SIG-M5 treated with dmso at 0.1 percent for 504 hours (cell line): Measurements from ENCODE around the gene CCDC157.

Source experiments
- DNase-seq: peaks from one replicate; lab custom pipeline; 2025; ENCODE audit not compliant: unreplicated experiment; lab: John Stamatoyannopoulos, UW

The CCDC157 gene

DNA sequence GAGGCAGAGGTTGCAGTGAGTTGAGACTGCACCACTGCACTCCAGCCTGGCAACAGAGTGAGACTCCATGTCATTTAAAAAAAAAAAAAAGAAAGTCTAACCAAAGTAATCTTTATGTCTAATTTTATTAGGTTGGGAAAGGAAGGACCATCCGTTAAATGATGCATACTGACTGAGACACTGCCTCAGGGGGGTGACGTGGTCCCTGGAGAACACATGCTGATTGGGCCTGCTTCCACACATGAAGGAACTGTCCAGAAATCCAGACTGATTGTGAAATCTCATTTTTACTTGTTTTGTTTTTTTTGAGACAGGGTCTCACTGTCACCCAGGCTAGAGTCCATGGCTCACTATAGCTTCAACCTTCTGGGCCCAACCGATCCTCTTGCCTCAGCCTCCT lies 5.6 kb upstream of the CCDC157 start:
- DNase-seq = no peak

DNA sequence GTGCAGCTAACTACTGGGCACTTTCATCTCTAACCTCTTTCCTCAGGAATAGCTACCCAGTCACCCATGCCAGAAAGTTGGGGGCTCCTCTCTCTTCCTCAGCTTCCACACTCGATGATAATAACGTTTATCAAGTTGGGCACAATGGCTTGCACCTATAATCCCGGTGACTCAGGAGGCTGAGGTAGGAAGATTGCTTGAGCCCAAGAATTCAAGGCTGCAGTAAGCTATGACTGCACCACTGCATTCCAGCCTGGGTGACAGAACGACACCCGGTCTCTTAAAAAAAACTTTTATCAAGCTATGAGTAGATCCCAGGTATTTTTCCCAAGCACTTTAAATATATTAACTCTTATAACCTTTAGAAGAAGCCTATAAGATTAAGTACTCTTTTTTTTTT lies 2.2 kb upstream of the CCDC157 start:
- DNase-seq = no peak

DNA sequence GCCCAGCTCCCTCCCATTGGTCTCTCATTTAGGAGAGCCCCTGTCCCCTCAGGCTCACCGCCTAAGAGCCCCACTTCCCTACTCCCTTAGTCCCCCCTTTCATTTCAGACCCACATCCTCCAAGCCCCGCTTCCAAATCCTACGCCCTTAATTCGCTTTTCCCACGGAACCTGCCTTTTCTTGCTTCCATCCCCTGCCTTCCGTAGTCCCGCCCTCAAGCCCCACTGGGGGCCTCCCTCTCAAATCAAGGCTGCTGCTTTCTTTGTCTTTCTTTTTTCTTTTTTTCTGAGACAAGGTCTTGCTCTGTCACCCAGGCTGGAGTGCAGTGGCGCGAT lies 396 bp downstream of the CCDC157 start:
- no peak for DNase-seq

DNA sequence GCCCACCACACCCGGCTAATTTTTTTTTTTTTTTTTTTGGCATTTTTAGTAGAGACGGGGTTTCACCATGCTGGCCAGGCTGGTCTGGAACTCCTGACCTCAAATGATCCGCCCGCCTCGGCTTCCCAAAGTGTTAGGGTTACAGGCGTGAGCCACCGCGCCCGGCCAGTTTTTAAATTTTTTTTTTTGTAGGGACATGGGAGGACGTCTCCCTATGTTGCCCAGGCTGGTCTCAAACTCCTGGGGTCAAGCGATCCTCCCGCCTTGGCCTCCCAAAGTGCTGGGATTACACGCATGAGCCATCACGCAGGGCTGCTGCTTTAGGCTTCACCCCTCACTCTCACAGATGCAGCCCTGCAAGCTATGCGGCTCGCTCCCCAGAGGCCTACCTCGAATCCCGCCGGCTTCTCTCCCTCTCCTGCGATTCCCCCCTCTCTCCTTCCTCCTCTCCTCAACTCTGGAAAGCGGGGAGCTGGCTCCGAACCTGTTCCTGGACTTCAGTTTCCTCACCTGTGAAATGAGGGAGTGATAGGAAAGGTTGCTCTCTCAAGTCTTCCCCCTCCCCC lies 926 bp downstream of the CCDC157 start:
- DNase-seq = no peak

DNA sequence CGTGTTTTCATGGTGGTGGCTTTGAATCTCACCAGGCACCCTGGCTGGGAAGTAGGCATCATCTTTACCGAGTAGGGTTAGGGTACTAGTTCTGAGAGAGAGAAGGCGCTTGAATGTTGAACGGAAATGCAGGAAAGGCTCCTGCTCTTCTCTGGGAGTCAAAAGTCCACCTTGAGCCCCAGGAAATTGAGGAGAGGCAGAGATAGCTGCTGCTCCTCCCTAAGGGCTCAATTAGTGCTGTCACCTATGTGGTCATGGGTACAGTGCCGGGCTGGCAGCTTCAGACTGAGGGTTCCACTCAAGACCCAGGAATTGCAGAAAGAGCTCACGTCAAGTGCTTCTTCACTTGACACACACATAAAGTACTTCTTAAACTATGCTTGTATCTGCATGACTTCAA lies 1.7 kb downstream of the CCDC157 start:
- DNase-seq = no peak

DNA sequence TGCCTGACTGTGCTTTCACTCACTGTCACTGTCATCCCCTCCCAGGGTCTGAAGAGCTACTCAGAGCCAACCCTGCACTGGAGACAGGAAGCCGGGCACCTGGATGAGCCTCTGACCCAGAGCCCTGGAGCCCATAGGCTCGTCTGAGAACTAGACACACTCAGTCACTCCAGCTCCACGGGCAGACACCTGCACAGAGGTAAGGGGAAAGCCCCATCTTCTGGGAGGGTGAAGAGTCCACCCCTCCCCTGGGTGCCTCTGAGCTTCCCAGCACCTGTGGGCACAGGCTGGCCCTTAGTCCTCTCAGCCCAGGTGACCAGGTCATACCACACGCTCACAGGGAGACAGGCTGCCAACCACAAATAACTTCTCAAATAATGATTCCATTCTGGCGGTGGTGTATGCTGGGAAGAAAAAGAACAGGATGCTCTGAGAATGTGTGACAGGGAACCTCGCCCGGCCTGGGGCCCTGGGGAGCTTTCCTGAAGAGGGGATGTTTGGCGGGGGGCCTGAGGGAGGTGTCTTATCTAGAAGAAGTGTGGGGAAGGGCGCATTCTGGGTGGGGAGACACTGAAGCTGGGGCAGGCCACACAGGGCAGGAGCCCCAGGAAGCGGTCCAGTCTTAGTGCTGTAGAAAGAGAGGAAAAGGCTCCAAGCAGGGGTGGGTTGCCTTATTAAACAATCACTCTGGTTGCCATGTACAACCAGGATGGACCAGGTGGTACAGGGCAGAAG lies 5.3 kb downstream of the CCDC157 start:
- DNase-seq = no peak

DNA sequence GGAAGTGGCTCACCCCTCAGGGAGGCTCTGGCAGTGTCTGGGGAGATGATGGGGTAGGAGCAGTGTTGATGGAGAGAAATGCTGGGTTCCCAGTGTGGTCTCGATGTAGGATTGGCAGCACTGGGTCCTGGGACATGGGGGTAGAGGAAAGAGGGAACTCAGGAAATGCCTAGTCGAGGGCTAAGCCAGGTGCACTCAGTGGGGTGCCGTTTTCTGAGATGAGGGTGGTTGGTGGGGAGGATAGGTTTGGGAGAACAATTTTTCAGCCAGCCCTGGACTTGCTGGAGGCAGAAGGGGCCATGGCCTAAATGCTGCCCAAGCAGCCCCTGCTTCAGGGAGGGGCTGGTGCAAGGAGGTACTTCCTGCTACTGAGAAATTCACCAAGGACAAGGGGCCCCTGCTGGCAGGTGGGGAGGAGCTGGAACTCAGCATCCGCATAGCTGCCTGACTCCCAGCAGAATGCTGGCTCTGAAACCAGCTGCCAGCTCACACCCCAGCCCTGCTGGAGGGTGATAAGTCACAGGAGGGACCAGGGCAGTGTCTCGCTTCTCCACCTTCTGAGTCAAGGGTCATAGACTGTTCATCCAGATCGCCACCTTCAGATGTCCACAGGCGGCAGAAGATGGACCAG lies 6.0 kb downstream of the CCDC157 start:
- DNase-seq = no peak

DNA sequence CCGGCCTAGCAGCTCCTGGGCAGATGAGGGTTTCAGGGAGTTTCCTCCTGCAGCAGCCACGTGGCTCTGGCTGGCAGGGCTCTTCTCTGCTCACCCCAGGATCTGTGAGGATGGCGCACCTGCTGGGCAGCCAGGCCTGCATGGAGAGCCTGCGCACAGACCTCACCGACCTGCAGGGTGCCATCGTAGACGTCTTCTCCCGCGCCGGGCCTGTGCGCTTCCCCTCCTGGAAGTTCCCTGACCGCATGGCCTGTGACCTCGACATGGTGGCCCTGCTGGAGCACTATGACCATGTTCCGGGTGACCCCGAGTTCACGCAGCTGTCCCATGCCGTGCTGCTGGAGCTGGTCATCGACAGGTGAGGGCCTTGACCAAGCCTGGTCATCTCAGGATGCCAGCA lies 9.1 kb downstream of the CCDC157 start:
- DNase-seq = no peak

DNA sequence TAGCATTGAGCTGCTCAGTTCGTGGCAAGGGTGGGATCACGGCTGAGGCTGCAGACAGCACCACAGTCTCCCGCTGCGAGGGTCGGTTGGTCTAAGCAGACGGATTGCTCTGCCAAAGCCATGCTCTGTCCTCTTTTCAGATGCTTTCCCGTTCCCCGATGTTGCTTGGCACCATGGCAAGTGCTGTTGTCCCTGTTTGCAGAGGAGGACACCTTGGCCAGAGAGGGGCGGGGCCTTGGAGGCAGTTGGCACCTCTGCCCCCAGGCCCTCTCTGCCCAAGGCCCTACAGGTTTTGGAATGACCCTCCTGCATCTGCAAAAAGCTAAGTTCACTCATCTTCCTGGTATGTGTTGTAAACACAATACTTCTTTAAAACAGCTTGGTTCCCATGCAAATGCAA lies 11.6 kb downstream of the CCDC157 start:
- no peak for DNase-seq

DNA sequence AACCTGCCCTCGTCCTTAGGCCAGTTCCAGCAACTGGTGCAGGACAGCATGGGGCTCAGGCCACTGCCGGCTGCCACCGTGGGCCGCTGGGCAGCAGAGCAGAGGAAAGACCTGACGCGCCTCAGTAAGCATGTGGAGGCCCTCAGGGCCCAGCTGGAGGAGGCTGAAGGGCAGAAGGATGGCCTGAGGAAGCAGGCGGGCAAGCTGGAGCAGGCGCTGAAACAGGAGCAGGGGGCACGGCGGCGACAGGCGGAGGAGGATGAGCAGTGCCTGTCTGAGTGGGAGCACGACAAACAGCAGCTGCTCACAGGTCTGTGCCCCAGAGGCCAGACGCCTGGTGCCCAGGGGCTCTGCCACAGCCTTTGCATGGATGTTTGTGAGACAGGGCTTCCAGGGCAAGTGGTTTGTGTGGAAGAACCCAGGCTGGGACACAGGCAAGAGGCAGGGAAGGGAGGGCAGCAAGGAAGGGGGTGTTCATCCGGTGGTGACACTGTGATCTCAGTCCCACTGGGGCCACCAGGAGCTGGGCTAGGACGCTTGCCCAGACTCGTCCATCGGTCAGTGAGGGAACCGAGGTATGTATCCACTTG lies 13.9 kb downstream of the CCDC157 start:
- no peak for DNase-seq

DNA sequence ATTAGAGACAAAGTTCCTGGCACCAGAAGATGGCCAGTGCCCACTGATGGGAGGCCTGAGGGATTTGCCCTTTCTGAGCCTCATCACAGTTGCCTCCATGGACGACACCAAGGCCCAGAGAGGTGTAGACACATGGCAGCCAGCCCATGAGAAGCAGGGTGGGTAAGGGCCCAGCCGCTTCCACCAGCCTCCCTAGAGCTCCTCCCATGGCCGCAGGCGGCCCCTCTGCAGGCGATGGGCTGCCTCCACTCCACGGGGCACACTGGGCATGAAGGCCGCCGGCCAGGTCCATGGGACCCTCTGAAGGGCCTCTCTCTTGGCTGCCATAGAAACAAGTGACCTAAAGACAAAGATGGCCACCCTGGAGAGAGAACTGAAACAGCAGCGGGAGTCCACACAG lies 14.5 kb downstream of the CCDC157 start:
- no peak for DNase-seq

DNA sequence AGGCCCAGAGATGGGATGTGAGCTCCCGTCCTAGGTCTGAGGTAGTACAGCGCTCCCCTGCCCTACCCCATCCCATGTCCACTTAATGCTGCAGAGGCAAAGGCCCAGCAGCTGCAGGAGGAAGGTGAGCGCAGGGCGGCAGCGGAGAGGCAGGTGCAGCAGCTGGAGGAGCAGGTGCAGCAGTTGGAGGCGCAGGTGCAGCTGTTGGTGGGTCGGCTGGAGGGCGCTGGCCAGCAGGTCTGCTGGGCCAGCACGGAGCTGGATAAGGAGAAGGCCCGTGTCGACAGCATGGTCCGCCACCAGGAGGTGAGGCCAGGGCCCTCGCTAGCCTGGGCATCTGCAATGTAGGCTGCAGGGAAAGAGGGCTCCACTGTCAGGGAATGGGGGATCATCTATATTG lies 15.2 kb downstream of the CCDC157 start:
- no peak for DNase-seq

DNA sequence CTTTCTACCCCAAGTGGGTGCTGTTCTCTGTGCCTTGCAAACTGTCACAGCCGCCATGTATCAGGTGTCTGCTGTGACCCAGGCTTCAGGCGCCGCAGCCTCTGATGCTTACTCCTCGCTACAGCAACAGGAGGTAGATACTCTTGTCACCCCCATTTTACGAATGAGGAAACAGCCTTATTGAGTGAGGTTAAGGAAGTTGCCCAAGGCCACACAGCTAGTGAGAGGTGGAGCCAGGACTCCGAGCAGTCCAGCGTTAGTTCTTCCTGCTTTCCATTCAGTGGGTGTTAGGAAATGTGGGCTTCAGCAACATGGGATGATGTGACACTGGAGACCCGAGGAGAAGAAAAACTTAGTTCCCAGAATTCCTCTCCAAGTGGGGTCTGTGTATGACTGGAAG lies 16.1 kb downstream of the CCDC157 start:
- DNase-seq = peak; percentile 68

DNA sequence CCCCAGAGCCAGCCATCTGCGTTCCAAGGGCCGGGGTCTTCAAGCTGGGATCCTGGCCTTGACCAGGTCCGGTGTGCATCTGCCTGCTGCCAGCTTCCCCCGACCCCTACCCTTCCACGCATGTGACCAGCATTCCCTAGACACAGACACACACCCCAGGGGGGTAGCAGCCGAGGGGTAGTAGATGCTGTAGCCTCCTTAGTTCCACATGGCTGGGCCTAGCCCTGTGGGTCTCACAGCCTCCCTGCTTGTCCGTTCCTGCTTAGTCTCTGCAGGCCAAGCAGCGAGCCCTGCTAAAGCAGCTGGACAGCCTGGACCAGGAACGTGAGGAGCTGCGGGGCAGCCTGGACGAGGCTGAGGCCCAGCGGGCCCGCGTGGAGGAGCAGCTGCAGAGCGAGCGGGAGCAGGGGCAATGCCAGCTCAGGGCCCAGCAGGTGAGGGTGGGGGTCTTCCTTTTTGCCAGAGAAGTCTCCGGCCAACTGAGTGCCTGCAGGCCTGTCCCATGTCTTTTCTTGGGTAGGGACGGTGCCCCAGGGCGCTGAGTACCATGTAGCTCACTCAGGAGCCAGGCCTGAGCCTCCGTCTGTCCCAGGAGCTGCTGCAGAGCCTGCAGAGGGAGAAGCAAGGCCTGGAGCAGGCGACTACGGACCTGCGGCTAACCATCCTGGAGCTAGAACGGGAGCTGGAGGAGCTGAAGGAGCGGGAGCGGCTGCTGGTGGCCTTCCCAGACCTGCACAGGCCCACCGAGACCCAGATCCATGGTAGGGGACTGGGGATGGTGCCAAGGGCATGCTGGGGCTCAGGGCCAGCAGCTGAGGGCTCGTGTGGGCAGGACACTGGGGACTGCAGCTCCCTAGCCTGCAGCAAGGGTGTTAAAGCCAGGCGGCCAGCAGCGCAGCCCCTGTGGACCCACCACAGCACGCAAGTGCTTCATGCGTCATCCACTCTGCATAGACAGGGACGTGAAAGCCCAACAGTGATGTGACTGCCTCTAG lies 16.8 kb downstream of the CCDC157 start:
- DNase-seq = no peak

DNA sequence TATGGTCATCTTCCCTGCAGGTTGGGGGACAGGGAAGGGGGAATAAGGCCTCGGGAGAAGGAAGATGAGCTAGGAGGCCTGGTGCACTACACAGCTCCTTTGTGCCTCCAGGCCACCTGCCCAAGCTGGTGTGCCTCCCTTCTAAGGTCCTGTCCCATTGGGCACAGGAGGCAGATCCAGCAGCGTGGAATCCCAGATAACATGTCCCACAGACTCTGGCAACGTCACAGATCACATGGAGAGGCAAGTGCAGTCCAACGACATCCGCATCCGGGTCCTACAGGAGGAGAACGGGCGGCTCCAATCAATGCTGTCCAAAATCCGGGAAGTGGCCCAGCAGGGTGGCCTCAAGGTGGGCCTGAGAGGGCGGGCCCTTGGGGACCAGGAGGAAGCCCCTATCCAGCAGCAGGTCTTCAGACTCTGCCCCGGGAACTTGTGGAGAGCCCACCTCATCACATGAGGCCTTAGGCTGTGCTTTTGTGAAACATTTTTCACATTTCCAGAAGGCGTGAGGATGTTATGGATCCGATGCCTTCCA lies 18.6 kb downstream of the CCDC157 start:
- DNase-seq = no peak

DNA sequence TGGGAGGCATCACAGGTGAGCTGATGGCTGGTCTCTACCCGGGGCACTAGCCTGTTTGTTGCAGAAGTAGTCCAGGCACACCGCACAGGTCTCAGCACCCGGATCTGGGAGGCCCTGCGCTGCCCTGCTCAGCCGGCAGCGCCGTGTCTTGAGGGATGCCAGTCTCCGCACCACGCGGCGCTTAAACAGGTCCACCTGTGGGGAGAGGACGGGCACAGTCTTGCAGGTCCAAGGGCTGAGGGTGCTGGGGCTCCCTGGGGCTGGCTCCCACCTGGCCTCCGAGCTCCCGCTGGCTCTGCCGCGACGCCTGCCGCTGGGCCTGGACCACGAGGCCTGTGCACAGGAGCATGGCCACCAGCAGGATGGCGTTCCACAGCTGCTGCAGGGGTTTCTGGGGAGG lies 23.2 kb downstream of the CCDC157 start:
- no peak for DNase-seq

DNA sequence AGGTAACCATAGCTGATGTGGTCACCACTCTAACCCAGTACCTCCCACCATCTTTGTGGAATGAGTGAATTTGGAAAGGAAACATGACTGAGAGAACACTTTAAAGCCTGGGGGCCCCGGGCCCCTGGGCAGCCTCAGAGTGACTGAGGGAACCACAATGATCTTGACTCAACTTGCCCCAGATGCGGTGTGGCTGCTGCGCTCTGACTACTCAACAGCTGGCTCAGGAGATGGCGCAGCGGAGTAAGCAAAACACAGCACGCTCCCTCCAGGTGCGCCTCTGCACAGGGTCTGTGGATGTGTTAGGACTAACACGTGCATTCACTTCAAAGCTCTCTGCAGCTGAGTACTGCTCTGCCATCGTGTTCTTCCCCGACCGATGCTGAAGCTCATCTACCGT lies 24.5 kb downstream of the CCDC157 start:
- DNase-seq = no peak

DNA sequence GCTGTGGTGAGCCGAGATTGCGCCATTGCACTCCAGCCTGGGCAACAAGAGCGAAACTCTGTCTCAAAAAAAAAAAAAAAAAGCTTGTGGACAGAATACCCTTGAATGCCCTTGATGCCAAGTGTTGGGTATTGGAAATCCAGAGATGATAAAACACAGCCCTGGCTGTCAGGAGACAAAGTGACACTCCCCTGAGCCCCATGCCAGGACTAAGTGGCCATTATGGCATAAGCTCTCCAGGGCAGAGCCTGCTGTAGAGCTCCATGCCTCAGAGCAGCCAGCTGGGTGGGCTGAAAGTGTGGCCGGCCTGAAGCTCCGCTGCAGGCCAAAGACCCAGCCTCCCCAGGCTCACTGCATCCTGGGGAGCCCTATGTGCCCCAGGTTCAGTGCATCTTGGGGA lies 25.5 kb downstream of the CCDC157 start:
- no peak for DNase-seq

DNA sequence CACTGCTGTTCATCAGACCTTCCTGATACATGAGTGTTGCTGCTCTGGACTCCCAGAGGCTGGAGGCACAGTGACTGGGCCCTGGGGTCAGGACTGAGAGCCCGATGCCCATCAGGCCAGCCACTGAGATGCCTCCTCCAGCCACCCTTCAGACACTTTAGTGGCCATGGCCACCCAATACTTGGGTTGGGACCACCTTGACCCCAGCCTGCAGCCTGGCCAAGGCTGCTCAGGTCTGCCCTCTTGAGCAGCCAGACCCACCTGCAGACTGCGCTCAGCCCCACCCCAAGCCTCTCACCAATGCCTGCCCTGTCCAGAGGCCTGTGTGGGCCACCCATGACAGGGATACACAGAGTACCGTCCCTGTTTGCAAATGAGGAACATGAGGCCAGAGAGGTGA lies 26.3 kb downstream of the CCDC157 start:
- DNase-seq = no peak

DNA sequence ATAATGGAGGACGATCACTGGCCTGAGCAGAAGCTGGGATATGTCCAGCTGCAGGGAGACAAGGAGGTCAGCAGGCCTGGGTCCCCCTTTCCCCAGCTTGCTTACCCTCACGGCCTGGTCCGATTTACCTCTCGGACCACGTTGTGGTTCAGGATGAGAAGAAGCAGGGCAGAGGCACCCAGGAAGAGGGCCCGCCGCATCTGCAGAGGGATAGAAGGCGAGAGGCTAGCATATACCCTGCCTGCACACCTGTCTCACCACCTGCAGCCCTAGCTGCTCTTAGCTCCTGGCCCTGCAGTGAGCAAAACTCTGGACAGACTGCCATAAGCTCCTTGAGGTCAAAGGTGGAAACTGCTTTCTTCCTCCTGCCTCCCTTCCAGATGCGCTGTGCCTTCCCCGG lies 29.1 kb downstream of the CCDC157 start:
- DNase-seq = no peak

DNA sequence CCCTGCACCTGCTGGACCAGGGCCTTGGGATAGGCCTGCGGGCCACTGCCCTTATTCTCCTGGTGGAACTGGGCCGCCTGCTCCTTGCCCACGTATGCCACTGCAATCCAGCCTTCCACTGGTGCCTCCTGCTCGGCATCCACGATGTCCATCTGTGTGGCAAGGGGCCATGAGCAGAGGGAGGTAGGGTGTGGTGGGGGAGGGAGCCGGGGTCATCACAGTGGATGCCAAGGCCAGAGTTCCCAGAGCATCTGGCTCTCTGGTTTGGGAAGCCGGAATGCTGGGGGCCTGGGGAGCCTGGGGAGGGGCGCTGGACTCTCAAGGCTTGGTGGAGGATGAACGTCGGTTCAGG lies 29.8 kb downstream of the CCDC157 start:
- no peak for DNase-seq
